WTC11 (cell line): ENCODE results near the gene LAMC3.

ENCODE experiments used
- CREB1 ChIP-seq: sonication (generic); formaldehyde crosslinking; IDR thresholded peaks from 2 replicates; pipeline ENCODE4 v1.8.0; 2023; ENCODE audit warnings: mild to moderate bottlenecking, missing genetic modification reagents
- EMX1 ChIP-seq: fragments of 250-450 bp; sonication (Bioruptor Pico); IDR thresholded peaks from 2 replicates; pipeline ENCODE4 v1.8.0; 2021; ENCODE audit warnings: mild to moderate bottlenecking
- HMGXB4 ChIP-seq: sonication (generic); formaldehyde crosslinking; IDR thresholded peaks from 2 replicates; pipeline ENCODE4 v1.8.1; 2023; ENCODE audit warnings: mild to moderate bottlenecking, moderate library complexity, missing genetic modification reagents
- MAX ChIP-seq: sonication (generic); formaldehyde crosslinking; IDR thresholded peaks from 2 replicates; pipeline ENCODE4 v1.8.0; 2022; ENCODE audit warnings: mild to moderate bottlenecking, missing genetic modification reagents
- NFYB ChIP-seq: sonication (generic); formaldehyde crosslinking; conservative IDR thresholded peaks from 2 replicates; pipeline ENCODE4 v1.8.0; 2022; ENCODE audit warnings: low read depth, missing genetic modification reagents
- TF ChIP-seq, protein P1 (sequence below): fragments of 200-600 bp; IDR thresholded peaks from 2 replicates; pipeline ENCODE4 v1.8.0; 2022; ENCODE audit warnings: antibody characterized with exemption
- TF ChIP-seq, protein P2 (sequence below): sonication (generic); formaldehyde crosslinking; IDR thresholded peaks from 2 replicates; pipeline ENCODE4 v1.8.0; 2022; ENCODE audit warnings: mild to moderate bottlenecking, missing genetic modification reagents
- TF ChIP-seq, protein P3 (sequence below): sonication (generic); formaldehyde crosslinking; IDR thresholded peaks from 2 replicates; pipeline ENCODE4 v1.8.1; 2023; ENCODE audit warnings: mild to moderate bottlenecking, missing genetic modification reagents, moderate library complexity

DNA sequence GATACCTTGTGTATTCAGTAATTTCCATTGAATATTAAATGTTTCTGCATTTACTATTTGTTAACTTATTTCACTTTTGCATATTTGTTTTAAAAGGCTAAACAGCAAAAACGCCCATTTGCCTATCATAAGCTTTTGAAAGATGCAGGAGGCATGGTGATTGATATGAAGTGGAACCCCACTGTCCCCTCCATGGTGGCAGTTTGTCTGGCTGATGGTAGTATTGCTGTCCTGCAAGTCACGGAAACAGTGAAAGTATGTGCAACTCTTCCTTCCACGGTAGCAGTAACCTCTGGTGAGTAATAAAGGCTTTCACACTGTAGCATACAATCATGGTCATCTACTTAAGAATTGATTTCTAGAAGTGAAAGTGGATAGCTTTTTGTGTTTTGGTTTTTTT lies 120.2 kb downstream of the LAMC3 start:
- TF ChIP-seq NFYB (CRISPR knock-in tag): no peak
- TF ChIP-seq MAX (CRISPR knock-in tag): no peak
- TF ChIP-seq EMX1 (CRISPR knock-in tag): no peak
- TF ChIP-seq, protein P1, sequence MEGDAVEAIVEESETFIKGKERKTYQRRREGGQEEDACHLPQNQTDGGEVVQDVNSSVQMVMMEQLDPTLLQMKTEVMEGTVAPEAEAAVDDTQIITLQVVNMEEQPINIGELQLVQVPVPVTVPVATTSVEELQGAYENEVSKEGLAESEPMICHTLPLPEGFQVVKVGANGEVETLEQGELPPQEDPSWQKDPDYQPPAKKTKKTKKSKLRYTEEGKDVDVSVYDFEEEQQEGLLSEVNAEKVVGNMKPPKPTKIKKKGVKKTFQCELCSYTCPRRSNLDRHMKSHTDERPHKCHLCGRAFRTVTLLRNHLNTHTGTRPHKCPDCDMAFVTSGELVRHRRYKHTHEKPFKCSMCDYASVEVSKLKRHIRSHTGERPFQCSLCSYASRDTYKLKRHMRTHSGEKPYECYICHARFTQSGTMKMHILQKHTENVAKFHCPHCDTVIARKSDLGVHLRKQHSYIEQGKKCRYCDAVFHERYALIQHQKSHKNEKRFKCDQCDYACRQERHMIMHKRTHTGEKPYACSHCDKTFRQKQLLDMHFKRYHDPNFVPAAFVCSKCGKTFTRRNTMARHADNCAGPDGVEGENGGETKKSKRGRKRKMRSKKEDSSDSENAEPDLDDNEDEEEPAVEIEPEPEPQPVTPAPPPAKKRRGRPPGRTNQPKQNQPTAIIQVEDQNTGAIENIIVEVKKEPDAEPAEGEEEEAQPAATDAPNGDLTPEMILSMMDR: no peak
- no peak for TF ChIP-seq HMGXB4 (CRISPR knock-in tag)
- TF ChIP-seq, protein P2, sequence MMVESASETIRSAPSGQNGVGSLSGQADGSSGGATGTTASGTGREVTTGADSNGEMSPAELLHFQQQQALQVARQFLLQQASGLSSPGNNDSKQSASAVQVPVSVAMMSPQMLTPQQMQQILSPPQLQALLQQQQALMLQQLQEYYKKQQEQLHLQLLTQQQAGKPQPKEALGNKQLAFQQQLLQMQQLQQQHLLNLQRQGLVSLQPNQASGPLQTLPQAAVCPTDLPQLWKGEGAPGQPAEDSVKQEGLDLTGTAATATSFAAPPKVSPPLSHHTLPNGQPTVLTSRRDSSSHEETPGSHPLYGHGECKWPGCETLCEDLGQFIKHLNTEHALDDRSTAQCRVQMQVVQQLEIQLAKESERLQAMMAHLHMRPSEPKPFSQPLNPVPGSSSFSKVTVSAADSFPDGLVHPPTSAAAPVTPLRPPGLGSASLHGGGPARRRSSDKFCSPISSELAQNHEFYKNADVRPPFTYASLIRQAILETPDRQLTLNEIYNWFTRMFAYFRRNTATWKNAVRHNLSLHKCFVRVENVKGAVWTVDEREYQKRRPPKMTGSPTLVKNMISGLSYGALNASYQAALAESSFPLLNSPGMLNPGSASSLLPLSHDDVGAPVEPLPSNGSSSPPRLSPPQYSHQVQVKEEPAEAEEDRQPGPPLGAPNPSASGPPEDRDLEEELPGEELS (CRISPR knock-in tag): no peak
- TF ChIP-seq, protein P3, sequence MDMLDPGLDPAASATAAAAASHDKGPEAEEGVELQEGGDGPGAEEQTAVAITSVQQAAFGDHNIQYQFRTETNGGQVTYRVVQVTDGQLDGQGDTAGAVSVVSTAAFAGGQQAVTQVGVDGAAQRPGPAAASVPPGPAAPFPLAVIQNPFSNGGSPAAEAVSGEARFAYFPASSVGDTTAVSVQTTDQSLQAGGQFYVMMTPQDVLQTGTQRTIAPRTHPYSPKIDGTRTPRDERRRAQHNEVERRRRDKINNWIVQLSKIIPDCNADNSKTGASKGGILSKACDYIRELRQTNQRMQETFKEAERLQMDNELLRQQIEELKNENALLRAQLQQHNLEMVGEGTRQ (CRISPR knock-in tag): no peak
- no peak for TF ChIP-seq CREB1 (CRISPR knock-in tag)
